OCI-LY3 (cell line): ENCODE measurements around the gene PPP2R5A.

Source experiments
- CTCF ChIP-seq: fragments of 200-600, 300-600 bp; sonication (generic); IDR thresholded peaks from 2 replicates; pipeline ENCODE4 v1.5.1; 2014; ENCODE audit warnings: antibody characterized with exemption, low read length, low read depth
- EZH2phosphoT487 ChIP-seq: fragments of 200-600 bp; shearing (Covaris generic); IDR thresholded peaks from 2 replicates; pipeline ENCODE4 v1.6.1; 2018; ENCODE audit warnings: antibody characterized with exemption, mixed run types, low read depth

DNA sequence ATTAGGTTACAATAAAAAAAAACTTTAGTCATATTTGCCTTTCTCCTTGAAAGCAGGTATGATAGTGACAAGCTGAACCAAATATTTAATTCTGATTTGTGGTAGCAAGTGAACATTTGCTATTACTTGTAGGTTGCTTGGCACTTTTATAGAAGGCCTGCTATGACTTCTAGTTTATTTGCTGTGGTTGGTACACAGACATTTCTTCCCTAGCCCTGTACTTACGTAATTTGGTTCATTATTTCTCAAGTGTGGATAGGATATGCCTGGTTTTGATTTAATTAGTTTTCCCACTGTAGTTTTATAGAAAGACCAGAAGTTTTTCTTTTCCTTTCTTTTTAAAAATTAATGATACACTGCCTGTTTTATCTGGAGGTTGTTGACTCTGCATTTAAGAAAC lies 55.9 kb downstream of the PPP2R5A start:
- no peak for TF ChIP-seq CTCF
- no peak for TF ChIP-seq EZH2phosphoT487
